Measurements from ENCODE around the gene C9orf72.
A peak's percentile ranks its signal among the peaks of the same experiment; 100 is the strongest.

Gene C9orf72

DNA sequence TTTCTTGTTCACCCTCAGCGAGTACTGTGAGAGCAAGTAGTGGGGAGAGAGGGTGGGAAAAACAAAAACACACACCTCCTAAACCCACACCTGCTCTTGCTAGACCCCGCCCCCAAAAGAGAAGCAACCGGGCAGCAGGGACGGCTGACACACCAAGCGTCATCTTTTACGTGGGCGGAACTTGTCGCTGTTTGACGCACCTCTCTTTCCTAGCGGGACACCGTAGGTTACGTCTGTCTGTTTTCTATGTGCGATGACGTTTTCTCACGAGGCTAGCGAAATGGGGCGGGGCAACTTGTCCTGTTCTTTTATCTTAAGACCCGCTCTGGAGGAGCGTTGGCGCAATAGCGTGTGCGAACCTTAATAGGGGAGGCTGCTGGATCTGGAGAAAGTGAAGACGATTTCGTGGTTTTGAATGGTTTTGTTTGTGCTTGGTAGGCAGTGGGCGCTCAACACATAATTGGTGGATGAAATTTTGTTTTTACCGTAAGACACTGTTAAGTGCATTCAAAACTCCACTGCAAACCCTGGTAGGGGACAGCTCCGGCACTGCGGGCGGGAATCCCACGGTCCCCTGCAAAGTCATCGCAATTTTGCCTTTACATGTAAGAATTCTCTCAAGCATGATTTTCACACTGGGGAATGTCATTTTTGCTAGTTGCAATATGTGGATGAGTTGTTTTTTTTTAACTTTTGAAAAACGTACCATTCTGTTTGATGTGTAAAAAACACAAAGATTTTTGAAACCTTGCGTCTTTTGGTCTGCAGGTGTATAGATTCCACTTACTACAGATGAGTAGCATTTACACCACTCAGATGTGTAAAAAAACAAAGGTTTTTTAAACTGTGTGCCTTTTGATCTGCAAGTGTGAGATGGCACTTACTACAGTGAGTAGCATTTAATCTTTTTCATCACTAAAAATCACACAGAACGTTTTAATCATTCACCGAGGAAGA is 631 bp upstream of the C9orf72 start:
- peak; percentile 84 for DNase-seq (ENCODE audit: low read depth)

DNA sequence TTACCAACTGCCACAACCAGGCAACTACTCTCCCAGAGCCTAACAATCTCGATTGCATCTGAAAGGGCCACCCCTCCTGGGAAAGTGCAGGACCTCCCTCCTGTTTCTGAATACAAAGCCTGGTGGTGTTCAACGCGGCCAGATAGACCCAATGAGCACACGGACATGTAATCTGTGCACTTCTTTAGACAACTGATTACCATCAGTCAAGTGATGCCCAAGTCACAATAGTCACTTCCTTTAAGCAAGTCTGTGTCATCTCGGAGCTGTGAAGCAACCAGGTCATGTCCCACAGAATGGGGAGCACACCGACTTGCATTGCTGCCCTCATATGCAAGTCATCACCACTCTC is 739 bp downstream of the C9orf72 start:
- DNase-seq (ENCODE audit: low read depth) = peak; percentile 2

DNA sequence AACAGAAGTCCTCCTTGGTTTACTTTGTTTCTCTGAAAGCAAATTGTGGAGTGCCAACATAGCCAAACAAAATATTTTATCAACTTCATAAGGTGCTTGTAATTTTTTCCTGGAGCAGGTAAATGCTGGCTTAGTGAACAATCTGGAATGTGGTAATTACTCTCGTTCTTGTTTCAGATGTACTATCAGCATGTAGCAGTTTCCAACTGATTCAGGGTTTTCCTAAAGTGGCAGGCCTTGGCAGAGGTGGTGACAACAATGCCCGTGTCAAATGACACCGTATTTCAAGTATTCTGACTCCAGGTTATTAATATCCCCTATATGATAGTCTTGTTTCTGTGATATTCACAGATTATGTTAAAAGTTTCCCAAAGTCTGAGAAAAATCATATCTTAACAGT is 1.2 kb downstream of the C9orf72 start:
- no peak for DNase-seq (ENCODE audit: low read depth)

DNA sequence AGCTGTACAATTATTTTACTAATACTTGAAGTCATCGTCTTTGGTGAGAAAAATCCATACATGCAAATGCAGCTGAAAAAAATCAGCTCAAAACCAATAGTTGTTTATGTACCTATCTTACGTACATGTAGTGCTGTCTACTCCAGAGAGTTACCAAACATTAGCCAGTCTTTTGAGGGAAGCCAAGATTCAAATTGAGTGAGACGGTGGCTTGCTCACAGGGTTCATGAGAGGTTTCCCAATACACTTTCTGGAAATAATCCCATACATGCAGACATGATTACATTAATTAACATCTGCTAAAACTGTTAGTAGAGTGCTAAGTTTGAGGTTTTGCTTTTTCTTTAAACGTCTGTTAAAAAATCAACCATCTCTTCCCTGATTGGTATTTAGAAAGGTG is 2.3 kb downstream of the C9orf72 start:
- DNase-seq (ENCODE audit: low read depth) = no peak

DNA sequence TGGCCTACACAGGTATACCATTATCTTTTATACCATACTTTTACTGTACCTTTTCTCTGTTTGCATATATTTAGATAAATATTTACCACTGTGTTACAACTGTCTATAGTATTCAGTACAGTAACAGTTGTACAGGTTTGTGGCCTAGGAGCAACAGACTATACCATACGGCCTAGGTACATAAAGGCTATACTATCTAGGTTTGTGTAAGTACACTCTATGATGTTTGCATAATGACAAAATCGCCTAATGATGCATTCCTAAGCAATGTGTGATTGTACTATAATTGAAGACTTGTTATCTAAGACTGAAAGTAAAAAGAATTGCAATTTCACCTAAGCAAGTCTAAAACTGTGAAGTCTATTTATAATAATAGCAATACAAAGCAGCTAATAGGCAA is 3.9 kb downstream of the C9orf72 start:
- no peak for DNase-seq (ENCODE audit: low read depth)

DNA sequence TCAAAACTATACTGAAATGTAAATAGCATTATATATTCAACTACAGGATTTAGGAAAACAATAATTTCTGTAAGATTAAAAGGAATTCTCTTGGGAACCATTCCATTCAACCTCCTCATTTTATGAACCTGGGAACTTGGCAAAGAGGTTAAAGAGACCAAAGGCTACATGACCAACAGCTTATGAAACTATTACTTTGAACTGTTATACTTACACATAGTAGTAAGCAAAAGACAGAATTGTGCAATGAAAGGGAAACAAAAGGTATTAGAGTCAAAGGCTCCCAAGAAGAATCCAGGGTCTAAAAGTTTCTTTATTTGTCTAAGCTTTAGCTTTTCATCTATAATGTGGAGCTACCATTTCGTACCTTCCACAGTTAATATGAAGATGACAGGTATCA is 7.2 kb downstream of the C9orf72 start:
- DNase-seq (ENCODE audit: low read depth) = no peak

DNA sequence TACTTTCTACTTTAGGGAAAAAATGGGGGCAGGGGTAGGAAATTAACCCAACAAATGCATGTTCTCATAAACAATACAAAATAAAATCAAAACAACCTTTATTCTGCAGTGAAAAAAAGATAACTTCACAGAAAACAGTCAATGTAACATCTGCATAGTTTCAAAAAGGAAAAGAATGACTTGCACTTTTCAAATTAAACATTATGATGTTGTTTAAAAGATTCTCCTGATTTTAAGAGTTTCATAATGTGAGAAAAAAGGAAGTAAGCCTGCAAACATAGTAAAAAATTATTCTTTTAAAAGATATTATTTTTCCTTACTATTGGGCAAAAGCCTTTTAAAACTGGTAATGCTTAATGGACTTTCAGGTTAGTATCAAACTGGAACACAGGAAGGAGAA is 7.6 kb downstream of the C9orf72 start:
- no peak for DNase-seq (ENCODE audit: low read depth)

DNA sequence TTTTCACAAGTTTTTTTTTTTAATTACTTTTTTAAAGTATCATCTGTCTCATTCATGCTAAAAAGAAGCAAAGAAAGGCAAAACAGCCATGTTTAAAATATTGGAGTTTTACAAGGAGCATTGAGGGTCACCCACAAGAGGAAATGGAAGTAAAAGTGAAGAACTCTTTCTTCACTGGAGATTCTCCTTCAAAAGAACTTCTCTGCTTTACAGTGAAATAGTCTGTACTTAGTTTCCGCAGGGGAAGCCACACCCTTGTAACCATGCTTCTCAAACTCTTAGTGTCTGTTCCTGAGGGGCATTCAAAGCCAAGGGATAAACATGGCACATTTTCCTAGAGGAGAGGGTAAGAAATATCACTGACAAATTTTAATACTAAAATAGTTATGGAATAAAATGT is 8.6 kb downstream of the C9orf72 start:
- DNase-seq (ENCODE audit: low read depth) = no peak

DNA sequence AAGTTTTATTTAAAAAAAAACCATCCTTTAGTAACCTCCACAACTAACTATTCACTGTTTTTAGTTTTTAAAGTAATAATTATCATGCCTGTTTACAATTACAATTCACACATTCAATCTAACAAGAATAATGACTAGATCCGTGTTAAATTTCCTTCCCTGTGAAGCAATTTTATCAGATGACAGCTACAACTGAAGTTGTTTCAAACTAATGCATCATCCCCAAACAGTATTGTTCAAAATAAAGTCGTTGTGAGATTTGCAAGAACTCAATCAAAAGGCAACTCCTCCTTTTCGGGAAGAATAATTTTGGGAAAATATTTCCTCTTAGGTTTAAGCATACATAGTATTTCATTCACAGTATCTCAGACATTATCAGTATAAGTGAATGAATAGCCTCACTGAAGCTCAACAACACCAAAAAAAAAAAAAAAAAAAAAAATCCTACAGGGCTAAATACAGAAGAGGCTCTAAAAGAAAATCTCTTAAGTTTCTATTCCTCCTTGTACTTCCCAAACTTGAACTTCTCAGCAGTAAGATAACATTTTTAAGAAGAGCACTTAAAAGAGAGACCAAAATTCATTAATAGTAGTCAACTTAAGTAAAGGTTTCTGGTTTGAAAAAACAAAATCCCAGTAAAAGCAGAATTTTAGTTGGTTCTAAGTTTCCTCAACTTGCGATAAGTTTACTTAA is 9.4 kb downstream of the C9orf72 start:
- DNase-seq (ENCODE audit: low read depth) = no peak

DNA sequence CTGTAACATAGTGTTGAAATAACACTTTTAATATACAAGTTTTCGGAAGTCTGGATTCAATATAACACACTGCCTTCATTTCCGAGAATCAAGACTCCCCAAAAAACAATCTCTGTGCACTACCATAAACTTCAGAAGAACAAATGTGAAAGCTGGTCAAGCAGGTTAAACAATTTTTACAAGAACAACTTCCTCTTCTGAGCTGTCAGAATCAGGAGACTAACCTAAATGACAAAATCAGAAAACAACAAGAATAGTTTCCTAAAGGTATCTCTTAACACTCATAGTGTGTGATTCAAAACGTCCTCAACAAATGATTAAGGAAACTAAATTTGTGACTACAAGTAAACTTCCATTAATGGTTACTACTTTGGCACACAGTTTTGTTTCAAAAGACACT is 11.6 kb downstream of the C9orf72 start:
- no peak for DNase-seq (ENCODE audit: low read depth)

DNA sequence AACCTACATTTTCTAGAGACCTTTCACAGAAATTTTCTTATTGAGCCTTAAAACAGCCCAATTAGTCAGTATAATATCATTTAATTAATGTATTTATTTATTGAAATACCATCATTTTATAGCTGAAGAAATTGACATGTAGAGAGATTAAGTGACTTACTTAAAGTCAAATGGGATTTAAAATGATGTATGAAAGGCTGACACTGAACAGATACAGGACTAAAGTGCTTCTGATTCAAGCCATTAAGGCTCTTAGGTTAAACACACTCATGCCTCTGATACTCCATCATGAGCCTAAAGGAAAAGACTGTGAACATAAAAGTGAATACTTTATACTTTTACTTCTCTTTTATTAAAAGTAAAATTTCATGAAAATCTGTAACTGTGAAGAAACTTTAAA is 12.8 kb downstream of the C9orf72 start:
- no peak for DNase-seq (ENCODE audit: low read depth)

DNA sequence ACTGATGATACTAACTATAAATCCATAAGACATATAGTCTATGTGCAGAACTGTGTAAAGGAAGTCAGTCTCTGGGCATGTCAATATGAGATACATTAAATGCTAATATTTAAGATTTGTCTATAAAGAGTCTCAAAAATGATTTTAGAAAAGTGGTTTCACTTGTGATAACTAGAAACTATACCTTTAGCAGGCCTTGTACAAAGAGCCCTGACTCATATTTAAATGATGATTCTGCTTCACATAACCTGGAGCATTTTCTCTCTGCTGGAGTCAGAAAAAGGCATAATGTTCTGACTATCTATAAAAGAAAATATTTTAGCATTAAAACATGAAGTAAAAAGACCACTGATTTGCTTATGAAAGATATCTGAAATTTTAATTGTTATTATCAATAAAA is 15.0 kb downstream of the C9orf72 start:
- no peak for DNase-seq (ENCODE audit: low read depth)

DNA sequence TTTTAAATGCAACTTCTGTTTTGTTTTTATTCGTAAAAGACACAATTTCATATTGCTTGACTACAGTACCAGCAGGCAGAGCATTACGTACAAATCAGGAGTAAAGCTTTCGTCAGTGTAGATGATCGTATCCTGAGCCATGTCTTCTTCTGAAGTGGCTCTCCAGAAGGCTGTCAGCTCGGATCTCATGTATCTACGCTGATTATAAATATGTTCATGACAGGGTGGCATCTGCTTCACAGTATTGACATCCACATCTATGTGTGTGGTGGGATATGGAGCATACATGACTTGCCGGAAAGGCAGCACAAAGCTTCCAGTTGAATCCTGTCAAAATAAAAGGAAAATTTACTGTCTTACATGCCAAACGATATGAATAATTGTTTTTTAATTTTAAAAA is 16.8 kb downstream of the C9orf72 start:
- no peak for DNase-seq (ENCODE audit: low read depth)

DNA sequence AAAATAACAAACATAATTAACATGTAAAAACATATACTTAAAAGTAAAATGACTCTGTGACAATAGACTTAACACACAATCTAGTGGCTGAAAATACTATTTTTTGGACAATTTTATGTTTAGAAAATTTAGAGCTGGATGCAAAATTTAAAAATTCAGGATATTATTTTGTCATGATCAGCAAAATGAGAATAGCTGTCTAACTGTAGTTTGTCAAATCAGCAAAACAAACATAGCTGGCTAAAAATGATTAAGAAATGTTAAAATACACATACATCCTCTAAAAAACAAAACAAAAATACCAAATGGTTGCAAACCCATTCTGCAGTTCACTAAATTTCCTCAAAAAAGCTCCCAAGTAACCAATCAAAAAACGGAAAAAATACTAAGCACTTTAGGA is 18.6 kb downstream of the C9orf72 start:
- DNase-seq (ENCODE audit: low read depth) = no peak

DNA sequence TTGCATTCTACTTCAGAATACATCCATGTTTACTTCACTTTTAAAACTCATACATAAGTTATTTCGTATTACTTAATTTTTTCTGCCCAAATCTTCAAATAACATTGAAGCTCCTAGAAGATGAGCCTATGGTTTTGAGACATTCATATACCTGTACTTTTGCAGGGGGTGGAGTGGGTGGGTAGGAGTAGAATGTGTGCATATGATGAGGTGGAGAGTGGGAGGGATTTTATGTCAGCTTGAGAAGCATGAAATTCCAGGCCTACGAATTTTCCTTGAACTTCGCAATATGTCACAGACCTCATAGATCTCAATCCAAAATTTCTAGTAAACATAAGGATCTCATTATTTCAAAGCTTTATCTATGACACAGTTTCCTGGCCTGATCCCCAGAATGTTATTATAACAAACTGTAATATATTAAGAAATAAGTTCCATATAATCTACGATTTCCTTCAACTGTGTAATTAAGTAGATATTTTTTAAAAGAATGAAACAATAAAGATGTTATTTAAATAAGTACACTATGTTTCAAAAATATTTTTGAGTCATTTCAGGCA is 24.0 kb downstream of the C9orf72 start:
- no peak for DNase-seq (ENCODE audit: low read depth)

DNA sequence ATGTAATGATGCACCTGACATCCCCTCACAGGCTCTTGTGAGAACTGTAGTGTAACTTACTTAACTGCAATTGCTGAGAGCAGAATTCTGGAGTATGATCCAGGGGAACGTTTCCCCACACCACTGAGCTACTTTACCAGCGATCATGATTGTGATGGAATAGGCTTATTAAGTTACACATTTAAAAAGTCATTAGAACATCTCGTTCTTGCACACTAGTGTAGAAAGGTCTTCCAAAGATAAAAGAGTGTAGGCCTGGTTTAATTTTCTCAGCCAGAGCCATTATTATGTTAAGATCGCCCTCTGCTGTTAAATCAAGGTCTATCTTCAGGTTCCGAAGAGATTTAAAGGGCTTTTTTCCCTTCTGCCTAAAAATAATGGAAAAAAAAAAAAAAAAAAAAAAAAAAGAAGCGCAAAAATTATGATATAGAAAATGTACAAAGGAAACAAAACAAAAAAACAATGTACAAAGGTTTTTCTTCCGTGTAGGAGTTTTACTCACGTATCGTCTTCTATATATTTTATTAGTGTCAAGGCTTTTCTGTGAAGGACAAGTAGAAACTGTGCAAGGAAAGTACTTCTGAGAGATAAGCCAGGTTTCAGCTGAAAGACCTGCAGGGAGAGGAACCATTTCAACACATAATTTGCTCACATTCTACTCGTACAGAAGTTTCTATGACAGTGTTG is 25.1 kb downstream of the C9orf72 start:
- no peak for DNase-seq (ENCODE audit: low read depth)

DNA sequence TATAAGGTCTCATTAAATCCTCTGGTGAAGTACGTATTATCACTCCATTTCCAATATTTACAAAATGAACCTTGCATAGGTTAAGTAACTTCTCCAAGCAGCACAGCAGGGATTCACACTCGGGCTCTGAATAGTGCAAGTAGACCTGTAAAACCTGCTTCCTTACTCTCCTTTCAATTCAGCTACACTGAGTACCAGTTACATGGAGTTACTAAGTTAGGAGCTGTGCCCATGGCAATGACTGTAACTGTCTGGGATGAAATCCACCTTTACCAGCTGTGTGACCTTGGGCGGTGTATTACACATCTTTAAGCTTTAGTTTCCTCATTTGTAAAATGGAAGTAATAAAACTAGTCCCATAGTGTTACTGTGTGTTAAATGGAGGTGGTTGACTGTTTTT is 27.8 kb downstream of the C9orf72 start:
- no peak for DNase-seq (ENCODE audit: low read depth)

DNA sequence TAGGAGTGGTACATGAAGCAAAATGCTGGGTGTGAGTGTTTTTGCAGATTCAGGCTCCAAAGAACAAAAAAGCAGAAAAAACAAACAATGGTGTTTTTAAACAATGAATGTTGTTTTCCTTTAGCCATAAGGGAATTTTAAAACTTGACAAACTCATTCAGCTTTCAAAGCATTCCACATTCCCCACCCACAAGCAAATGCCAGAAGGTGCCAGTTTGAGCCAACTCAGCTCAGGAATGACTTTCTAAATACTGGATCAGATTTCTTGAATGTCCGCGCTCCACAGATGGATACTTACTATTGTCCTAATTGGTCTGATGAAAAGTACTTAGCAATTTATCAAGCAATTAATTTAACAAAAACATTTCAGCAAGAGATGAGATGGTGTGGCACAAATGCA is 30.8 kb downstream of the C9orf72 start:
- DNase-seq (ENCODE audit: low read depth) = no peak

DNA sequence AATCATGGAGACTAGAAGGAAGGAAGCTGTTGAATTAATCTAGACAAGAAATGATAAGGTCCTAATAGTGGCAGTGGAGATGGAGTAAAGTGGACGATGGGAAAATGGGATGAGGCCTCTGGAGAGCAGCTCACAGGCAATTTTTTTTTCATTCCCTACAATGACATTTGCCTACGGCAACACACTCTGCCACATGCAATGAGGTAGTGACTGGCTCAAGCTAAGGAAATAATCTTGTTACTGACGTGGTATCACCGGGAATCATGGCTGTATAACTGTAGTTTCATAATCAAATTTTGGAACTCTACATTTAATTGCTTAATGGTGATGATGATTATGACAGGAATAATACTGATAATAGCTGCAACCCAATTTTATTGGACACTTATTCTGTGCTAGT is 31.5 kb downstream of the C9orf72 start:
- no peak for DNase-seq (ENCODE audit: low read depth)

DNA sequence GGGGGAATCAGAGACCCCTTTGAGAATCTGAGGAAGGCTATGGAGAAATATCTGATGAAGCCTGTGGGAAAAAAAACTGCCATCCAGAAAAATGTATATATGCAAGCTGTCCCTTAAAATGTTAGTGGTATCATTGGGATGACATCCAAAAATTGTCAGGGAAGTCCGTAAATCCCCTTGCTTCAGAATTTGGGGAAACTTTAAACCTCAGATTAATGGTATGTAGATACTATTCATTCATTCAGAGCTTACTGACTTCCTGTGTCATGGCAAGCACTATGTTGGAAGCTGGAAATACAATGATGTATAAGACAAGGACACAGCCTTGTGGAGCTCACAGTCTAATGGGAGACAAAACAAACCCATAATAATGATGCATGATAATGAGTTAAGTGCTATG is 32.8 kb downstream of the C9orf72 start:
- DNase-seq (ENCODE audit: low read depth) = no peak

DNA sequence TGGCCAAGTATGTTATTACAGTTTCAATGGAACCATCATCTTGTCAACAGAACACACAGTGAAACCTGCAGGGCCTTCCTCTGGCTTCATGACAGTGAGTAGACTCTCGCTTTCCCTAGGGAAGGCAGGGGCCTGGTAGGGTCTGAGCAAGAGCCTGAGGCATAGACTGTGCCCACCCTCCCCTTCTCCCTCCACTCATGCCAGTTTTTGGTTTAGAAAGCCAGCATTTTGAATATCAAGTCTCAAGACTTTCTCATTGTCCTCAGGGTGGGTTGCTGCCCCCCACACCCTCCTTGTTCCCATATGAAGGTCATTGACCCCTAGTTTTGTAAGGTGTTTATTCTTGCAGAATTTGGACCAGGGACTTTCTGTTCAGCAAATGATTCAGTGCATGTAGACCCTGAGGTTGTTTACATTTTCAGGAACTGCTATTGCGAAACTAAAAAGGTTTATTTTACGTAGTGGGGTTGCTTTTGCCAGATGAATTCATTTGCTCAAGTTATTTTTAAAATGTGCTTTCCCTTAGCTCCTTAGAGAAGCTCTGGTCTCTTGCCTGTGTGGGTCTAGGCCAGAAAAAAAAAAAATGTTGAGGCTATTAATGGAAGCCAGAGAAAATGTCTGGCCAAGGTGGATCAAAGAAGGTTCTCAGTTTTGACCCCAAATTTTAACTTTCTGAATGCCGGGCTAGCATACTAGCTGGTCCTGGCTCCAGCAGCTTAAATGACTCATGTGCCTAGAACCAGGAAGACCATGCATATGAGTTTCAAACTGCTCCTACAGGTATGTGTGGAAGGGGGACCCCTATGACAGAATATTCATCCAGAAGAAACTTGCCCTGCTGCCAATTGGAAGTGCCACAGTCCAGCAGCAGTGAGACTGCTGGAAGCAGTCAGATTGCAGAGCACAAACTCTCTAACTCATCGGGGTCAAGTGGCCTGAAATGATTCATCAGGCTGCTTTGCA is 33.5 kb downstream of the C9orf72 start:
- DNase-seq (ENCODE audit: low read depth) = no peak

DNA sequence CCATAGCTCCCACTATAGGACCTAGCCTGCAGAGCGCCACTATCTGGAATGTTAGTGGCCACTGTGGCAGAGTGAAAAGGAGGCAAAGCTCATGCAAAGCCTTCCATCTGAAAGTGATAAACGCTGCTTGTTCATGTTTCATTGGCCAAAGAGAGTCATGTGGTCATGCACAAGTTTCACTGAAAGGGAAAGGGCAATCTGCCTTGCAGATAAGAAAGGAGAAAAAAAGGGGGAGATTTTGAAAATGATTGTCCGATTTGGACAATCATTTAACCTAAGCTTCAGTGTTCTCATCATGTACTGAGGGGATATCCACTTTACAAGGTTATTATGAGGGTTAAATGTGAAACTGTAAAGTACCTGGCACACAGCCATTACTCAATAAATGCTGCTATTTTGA is 34.6 kb downstream of the C9orf72 start:
- no peak for DNase-seq (ENCODE audit: low read depth)

Data from HS-27A (cell line).